Liver (tissue), 9 donors: ENCODE results near the gene LAMA1. TPM values are rescaled to one million over a fixed set of nuclear protein-coding genes. Genes with fewer than 3 reads are reported as not detected.

Source experiments
- DNase-seq: peaks from one replicate; pipeline ENCODE4 v3.0.0-alpha.2; 2017; ENCODE audit warnings: low spot score
- H3K27ac ChIP-seq, 2 donors: one replicate each; pipeline ENCODE4 v1.7.0; 2013; ENCODE audit warnings: inconsistent platforms in 2 of 2, low read length in 2 of 2, control low read depth in 1 of 2, low read depth in 1 of 2, mild to moderate bottlenecking in 1 of 2
- H3K27me3 ChIP-seq, 4 donors: one replicate each; pipeline versions ENCODE4 v1.6.1 to v1.7.0; 2013; ENCODE audit warnings: low read length in 3 of 4, inconsistent platforms in 1 of 4, mild to moderate bottlenecking in 1 of 4, moderate library complexity in 1 of 4; ENCODE audit not compliant: control insufficient read depth in 4 of 4, insufficient read depth in 4 of 4
- H3K36me3 ChIP-seq, 4 donors: one replicate each; pipeline versions ENCODE4 v1.6.1 to v1.7.0; 2013; ENCODE audit warnings: low read length in 3 of 4, mild to moderate bottlenecking in 3 of 4, low read depth in 1 of 4, moderate library complexity in 1 of 4; ENCODE audit not compliant: control insufficient read depth in 4 of 4, insufficient read depth in 3 of 4
- H3K4me1 ChIP-seq, 4 donors: one replicate each; pipeline versions ENCODE4 v1.6.1 to v1.7.0; 2013; ENCODE audit warnings: low read length in 3 of 4, mild to moderate bottlenecking in 3 of 4, moderate library complexity in 1 of 4; ENCODE audit not compliant: control insufficient read depth in 4 of 4, insufficient read depth in 4 of 4
- H3K4me3 ChIP-seq, 3 donors: one replicate each; pipeline versions ENCODE4 v1.6.1 to v1.7.0; 2013; ENCODE audit warnings: low read length in 3 of 3, control low read depth in 1 of 3, low read depth in 1 of 3, mild to moderate bottlenecking in 1 of 3
- H3K9ac ChIP-seq, 2 donors: one replicate each; pipeline ENCODE4 v1.7.0; 2013; ENCODE audit warnings: low read length in 2 of 2, mild to moderate bottlenecking in 2 of 2, moderate library complexity in 2 of 2, control low read depth in 1 of 2, low read depth in 1 of 2
- H3K9me3 ChIP-seq, 4 donors: one replicate each; pipeline versions ENCODE4 v1.6.1 to v1.7.0; 2013; ENCODE audit warnings: low read length in 3 of 4; ENCODE audit not compliant: control insufficient read depth in 4 of 4
- ATF3 ChIP-seq: IDR thresholded peaks from 2 replicates; pipeline ENCODE4 v1.6.1; 2016; ENCODE audit warnings: antibody characterized with exemption
- CTCF ChIP-seq: fragments of 150-350 bp; IDR thresholded peaks from 2 replicates; pipeline ENCODE4 v1.5.1; 2017; ENCODE audit warnings: improper control_type of control experiment, low read depth, low read length; ENCODE audit not compliant: missing input control
- EGR1 ChIP-seq, 2 donors: IDR thresholded peaks; 2 replicates each; pipeline ENCODE4 v1.6.1; 2016 to 2018; ENCODE audit warnings: antibody characterized with exemption in 2 of 2, low read depth in 2 of 2
- FOXA1 ChIP-seq: IDR thresholded peaks from 2 replicates; pipeline ENCODE4 v1.6.1; 2016; ENCODE audit warnings: antibody characterized with exemption
- FOXA2 ChIP-seq: IDR thresholded peaks from 2 replicates; pipeline ENCODE4 v1.6.1; 2016; ENCODE audit warnings: antibody characterized with exemption
- GABPA ChIP-seq, 2 donors: IDR thresholded peaks in 1 of 2; conservative IDR thresholded peaks in 1 of 2; 2 replicates each; pipeline ENCODE4 v1.6.1; 2016; ENCODE audit warnings: antibody characterized with exemption in 2 of 2, mild to moderate bottlenecking in 1 of 2, moderate library complexity in 1 of 2
- HNF4A ChIP-seq, 2 donors: conservative IDR thresholded peaks; 2 replicates each; pipeline ENCODE4 v1.6.1; 2016; ENCODE audit warnings: antibody characterized with exemption in 2 of 2, mild to moderate bottlenecking in 2 of 2
- HNF4G ChIP-seq: IDR thresholded peaks from 2 replicates; pipeline ENCODE4 v1.6.1; 2016; ENCODE audit warnings: antibody characterized with exemption
- JUND ChIP-seq, 2 donors: IDR thresholded peaks; 2 replicates each; pipeline ENCODE4 v1.6.1; 2016; ENCODE audit warnings: antibody characterized with exemption in 2 of 2
- MAX ChIP-seq: IDR thresholded peaks from 2 replicates; pipeline ENCODE4 v1.6.1; 2016; ENCODE audit warnings: antibody characterized with exemption
- NR2F2 ChIP-seq: IDR thresholded peaks from 2 replicates; pipeline ENCODE4 v1.6.1; 2016; ENCODE audit warnings: antibody characterized with exemption
- RAD21 ChIP-seq, 2 donors: IDR thresholded peaks; 2 replicates each; pipeline ENCODE4 v1.6.1; 2016; ENCODE audit warnings: antibody characterized with exemption in 2 of 2, mild to moderate bottlenecking in 2 of 2
- REST ChIP-seq: IDR thresholded peaks from 2 replicates; pipeline ENCODE4 v1.6.1; 2016; ENCODE audit warnings: antibody characterized with exemption, mild to moderate bottlenecking
- RXRA ChIP-seq, 2 donors: IDR thresholded peaks; 2 replicates each; pipeline ENCODE4 v1.6.1; 2017 to 2018; ENCODE audit warnings: antibody characterized with exemption in 2 of 2, mild to moderate bottlenecking in 1 of 2
- SP1 ChIP-seq: IDR thresholded peaks from 2 replicates; pipeline ENCODE4 v1.6.1; 2018; ENCODE audit warnings: antibody characterized with exemption, mild to moderate bottlenecking
- TAF1 ChIP-seq: conservative IDR thresholded peaks from 2 replicates; pipeline ENCODE4 v1.6.1; 2016; ENCODE audit warnings: antibody characterized with exemption, mild to moderate bottlenecking
- YY1 ChIP-seq: IDR thresholded peaks from 2 replicates; pipeline ENCODE4 v1.6.1; 2016; ENCODE audit warnings: antibody characterized with exemption, mild to moderate bottlenecking
- ZBTB33 ChIP-seq: IDR thresholded peaks from 2 replicates; pipeline ENCODE4 v1.6.1; 2016; ENCODE audit warnings: antibody characterized with exemption
- WGBS: extraction: QIAGEN DNeasy Blood & Tissue Kit; methylation state at CpG from one replicate; pipeline ENCODE4 v1.1.7; 2013; 5-methylcytosine and 5-hydroxymethylcytosine counted together
- polyA plus RNA-seq, 2 donors: library from polyadenylated mRNA; stranded (reverse) in 1 of 2; unstranded in 1 of 2; fragments of 200-250 nt in 1 of 2; fragments of >200 nt in 1 of 2; fragmentation: Nextera tagmentation in 1 of 2; extraction: Ambion mirVana in 1 of 2; gene quantifications; one replicate each; pipeline versions ENCODE4 v1.2.1 to v1.2.3, GENCODE V29; 2013 to 2015
- total RNA-seq, 2 donors: library from RNA; depleted of rRNA; stranded (reverse); fragments of >200 nt; gene quantifications; one replicate each; pipeline ENCODE4 v1.2.3, GENCODE V29; 2014
- donor health status: healthy.
- donor health status: healthy.
- donor health status: healthy.
- donor health status: healthy.
- donor health status: healthy.

LAMA1 gene
- total and polyA plus RNA-seq, 4 donors = 0.05 to 0.67 (median 0.43) TPM

- no peaks in the 10 kb centered on the region for H3K9me3 ChIP-seq
- H3K27me3 ChIP-seq = peaks cover 0 to 3% (median 0%) of the 10 kb centered on the region in 4 donors
- no peaks in the 10 kb centered on the region for H3K4me1 ChIP-seq
- 92% methylated on average over 6 of the region's 6 CpGs for WGBS
- no peak overlapping the region for H3K27ac ChIP-seq
- H3K36me3 ChIP-seq = no peaks in the 10 kb centered on the region
- H3K9ac ChIP-seq = no peak overlapping the region
- no peak overlapping the region for H3K4me3 ChIP-seq
- no peak for TF ChIP-seq CTCF
- no peak for TF ChIP-seq REST
- no peak for TF ChIP-seq FOXA1
- no peak for TF ChIP-seq RXRA (IDR thresholded peaks at IDR 0.05)
- TF ChIP-seq NR2F2 = no peak
- no peak for TF ChIP-seq ZBTB33
- no peak for TF ChIP-seq GABPA (IDR thresholded peaks at IDR 0.05 in 1 of 2, conservative IDR thresholded peaks at IDR 0.05 in 1 of 2)
- TF ChIP-seq YY1 = no peak
- TF ChIP-seq EGR1 (IDR thresholded peaks at IDR 0.05; ENCODE audit: low read depth in 2 of 2) = no peak
- TF ChIP-seq HNF4G = no peak
- no peak for TF ChIP-seq SP1
- TF ChIP-seq MAX = no peak
- no peak for TF ChIP-seq ATF3
- TF ChIP-seq HNF4A (conservative IDR thresholded peaks at IDR 0.05) = no peak
- TF ChIP-seq JUND (IDR thresholded peaks at IDR 0.05) = no peak
- TF ChIP-seq RAD21 (IDR thresholded peaks at IDR 0.05) = no peak
- TF ChIP-seq FOXA2 = no peak
- TF ChIP-seq TAF1 = no peak
- DNase-seq = no peak
These were observed 113.6 kb downstream of the LAMA1 start for GRCh38 chr18:7004009-7004408.
